NCI-H774 (cell line): ENCODE results near the gene DOCK2.
A peak's percentile ranks its signal among the peaks of the same experiment; 100 is the strongest.
"Not testable (repeated sequence)": the region's sequence is repeated elsewhere in the genome, so short reads cannot be mapped to it uniquely, and the experiment has no call there.

Experiments
- DNase-seq: peaks from one replicate; lab custom pipeline; 2025; lab: John Stamatoyannopoulos, UW

DOCK2 gene

GRCh38 chr5:169944922-169945680 is 308.0 kb downstream of the DOCK2 start:
- no peak for DNase-seq

- DNase-seq: no peak
Measured at GRCh38 chr5:169945831-169946261, 308.8 kb downstream of the DOCK2 start.

GRCh38 chr5:169946743-169947295 is 309.7 kb downstream of the DOCK2 start:
- DNase-seq: no peak

- no peak for DNase-seq
Measured at GRCh38 chr5:169950333-169950732, 313.3 kb downstream of the DOCK2 start.

DNA sequence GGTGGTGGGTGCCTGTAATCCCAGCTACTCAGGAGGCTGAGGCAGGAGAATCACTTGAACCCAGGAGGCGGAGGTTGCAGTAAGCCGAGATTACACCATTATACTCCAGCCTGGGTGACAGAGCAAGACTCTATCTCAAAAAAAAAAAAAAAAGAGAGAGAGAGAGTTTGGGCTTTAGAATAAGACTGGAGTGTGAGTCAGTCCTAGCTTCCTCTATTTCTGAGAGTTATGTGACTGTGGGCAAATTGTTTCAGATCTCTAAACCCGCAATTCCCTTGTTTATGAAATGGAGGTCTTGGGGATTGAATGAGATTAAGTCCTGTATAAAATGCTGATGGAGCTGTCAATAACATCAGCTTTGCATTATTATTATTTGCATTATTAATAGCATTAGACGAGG is 316.1 kb downstream of the DOCK2 start:
- not testable (repeated sequence) for DNase-seq

GRCh38 chr5:169954786-169955185 is 317.7 kb downstream of the DOCK2 start:
- no peak for DNase-seq

DNA sequence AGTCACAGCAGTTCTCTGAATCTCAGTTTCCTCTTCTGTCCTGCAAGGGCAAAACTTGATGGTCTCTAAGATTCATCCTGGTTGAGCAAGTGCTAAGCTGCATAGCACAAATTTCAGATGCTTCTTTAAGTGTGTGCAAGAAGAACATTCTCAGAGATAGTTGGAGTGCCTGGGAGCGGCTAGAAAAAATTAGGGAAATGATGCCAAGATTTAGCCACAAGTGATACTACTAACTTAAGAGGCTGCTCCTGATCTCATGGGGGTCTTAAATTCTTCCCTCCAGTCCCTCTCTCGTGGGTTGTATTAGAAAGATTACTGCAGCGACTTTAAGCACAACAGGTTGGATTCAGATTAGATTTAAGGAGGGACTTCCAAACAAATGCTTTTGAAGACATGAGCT is 319.1 kb downstream of the DOCK2 start:
- no peak for DNase-seq

- DNase-seq: no peak
Measured at GRCh38 chr5:169956756-169957155, 319.7 kb downstream of the DOCK2 start.

DNA sequence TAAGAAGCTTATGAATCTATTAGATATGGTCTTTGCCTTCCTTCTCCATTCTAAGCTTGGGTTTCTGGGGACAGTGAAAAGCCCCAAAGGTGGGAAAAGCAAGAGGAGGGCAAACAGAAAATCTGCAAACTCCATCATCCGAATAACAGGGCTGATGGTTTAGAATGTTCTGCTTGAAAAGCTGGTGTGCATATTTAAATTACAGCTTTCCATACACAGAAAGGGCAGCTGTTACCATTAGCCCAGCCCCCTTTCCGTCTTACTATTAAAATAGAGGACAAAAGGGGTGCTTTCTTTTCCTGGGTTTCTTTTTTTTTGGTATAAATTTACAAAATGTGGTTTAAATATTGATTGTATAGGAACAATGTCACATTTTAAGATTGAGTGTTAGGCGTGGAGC is 321.2 kb downstream of the DOCK2 start:
- DNase-seq: no peak

- DNase-seq: no peak
Measured at GRCh38 chr5:169960659-169961058, 323.6 kb downstream of the DOCK2 start.

GRCh38 chr5:169964246-169964645 is 327.2 kb downstream of the DOCK2 start:
- DNase-seq: no peak

- no peak for DNase-seq
Measured at GRCh38 chr5:169970339-169970738, 333.3 kb downstream of the DOCK2 start.

DNA sequence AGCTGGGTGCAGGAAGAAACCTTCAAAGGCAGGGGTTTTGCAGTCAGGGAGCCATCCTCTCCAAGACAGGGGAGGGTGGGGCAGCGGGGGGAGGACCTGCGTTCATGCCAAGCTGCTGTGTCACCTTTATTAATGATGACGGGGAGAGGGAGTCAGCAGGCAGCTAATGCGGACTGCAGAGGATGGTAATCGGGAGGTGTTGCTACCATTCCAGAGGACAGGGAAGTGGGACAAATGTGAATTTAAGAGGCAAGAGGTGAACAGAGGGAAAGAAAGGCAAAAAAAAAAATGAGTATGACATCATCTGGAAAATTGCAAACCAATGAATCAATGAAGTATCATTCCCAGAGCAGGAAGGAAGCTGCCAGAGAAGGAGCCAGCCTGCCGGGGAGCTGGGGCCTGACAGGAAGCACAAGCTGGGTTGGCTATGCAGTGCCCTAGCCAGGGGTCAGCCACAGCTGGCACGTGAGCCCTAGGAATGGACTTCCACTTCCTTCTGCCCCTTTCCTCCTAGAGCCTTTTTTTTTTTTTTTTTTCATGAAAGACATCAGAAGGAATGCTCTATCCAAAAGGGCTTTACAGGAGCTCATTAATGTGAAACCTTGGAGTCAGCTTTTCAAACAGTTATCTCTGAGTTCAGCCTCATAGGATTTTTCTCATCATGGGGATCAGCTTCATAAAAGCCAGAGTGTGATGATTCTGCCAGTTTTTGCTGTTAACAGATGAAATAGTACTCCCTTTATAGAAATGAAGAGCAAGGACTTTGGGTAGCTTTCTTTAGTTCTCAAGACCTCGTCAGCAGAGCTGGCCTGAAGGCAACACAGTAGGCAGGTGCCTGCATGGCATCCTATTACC is 334.1 kb downstream of the DOCK2 start:
- DNase-seq: no peak

- DNase-seq: no peak
Measured at GRCh38 chr5:169971780-169972179, 334.7 kb downstream of the DOCK2 start.

DNA sequence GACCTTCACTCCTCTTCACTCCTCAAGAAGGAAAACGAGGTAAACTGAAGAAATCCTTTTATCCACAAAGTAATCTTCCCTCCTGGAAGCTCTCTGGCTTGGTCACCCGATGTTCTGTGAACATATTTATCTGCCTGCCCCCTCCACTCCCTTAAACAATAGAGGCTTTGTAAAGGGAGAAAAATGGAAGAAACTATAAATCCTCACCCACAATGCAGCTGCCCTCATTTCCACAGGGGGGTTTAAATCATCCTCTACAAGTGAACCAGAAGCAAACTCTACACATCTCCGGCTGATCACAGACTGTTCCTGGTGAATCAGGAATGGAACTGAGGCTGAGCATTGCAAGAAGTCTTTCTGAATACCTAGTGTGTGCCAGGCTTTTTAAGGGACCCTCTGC is 336.0 kb downstream of the DOCK2 start:
- no peak for DNase-seq

DNA sequence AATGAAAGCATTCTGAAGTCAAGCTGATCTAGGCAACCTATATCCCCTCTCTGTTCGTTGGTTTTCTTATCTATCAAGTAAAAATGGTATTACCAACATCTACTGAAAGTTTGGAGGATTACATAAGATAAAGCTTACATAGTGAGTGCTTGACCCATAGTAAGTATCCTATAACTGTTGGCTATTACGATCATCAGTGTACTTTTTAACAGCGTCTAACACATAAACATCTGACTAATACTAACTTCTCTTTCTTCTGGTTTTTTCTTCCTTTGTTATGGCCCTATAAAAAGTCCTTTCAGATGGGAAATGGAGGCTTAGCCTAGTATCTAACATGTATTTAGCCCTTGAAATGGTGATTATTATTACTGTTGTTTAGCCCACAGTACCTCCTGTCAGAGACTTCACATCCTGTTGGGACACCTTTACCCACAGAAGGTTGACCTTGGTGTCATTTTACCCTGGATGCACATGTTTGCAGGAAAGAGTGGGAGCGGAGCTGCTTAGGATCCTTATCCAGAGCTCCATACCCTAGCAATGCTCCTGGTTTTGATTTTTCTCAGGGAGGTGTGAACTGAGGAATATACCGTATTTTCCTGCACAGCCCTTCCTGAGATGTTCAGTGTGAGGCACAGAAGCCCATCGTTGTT is 337.2 kb downstream of the DOCK2 start:
- no peak for DNase-seq

DNA sequence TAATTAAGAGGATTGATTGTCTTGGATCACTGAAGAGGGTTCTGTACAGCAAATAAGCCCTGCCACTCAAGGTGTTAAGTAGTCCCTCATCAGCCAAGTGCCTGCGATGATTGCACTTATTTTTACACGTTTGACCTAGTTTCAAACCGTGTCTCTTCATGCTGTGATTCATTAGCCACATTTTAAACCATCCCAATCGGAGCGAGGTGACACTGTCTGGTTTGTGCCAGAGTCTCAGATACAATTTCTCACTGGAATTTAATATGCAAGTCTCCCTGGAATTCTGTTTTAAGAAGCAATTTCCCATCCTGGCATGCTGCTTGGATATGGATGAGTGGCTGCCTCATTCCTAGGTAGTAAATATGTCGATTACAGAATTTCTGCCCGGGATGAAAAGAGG is 341.6 kb downstream of the DOCK2 start:
- no peak for DNase-seq

DNA sequence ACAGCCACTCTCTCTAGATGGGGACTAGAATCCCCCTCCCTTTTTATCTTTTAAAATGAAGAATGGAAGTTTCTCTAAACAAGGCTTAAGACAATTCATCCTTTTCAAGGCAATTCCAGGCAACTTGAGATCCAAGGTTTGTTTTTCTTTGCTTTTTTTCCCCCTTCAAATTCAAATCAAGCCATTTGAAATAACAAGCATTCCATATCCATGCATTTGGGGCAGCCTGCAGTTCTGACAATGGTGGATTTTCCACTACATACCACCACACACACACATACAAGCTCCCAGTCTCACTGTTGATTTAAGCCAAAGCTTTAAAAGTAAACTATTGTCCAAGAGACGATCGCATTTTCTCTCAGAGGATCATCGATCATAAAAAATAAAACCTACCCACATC is 342.8 kb downstream of the DOCK2 start:
- DNase-seq: no peak

GRCh38 chr5:169980418-169981053 is 343.5 kb downstream of the DOCK2 start, which contains the start of gene INSYN2B:
TSS of gene INSYN2B (minus strand) at chr5:169980495. CDS start at chr5:169883898, 96,597 bp downstream.
- DNase-seq: peak; percentile 59

DNA sequence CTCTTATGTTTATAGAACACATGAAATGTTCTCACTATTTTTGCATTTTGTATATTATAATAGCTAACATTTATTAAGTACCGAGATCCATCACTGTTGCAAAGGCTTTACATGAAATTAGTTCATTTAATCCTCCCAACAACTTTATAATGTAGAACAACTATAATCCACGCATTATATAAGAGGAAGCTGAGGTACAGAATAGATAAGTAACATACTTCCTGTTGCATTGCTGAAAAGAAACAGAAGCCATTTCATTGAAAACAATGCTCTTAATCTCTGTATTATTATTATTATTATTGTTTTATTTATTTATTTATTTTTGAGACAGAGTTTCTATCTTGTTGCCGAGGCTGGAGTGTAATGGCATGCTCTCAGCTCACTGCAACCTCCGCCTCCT is 351.1 kb downstream of the DOCK2 start:
- no peak for DNase-seq

GRCh38 chr5:169988947-169989346 is 351.9 kb downstream of the DOCK2 start:
- no peak for DNase-seq

DNA sequence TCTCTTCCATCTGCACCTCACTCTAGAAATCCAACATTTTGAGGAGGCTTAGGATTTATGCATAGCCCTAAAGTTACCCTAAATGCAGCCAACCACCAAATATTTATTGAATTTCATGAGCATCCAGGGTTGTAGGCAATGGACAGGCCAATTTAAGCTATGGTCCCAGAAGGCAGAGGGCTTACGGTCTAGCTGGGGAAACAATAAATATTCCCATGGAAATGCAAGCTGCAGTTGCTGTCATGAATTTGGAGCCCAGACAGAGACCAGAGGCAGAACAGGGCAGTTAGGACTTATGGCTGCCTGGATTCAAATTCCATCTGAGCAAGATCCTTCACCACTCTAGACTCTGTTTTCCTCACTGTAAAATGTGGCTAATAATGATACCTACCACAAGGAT is 352.3 kb downstream of the DOCK2 start:
- no peak for DNase-seq
